Endodermal cell (in vitro differentiated cells): Measurements from ENCODE around the gene EMX1. TPM values are rescaled to one million over a fixed set of nuclear protein-coding genes. Genes with fewer than 3 reads are reported as not detected.

Experiments used
- DNase-seq: peaks from one replicate; pipeline ENCODE4 v3.0.0-alpha.2; 2017
- H3K27ac ChIP-seq: 2 replicates; pipeline ENCODE4 v1.5.1; 2013; ENCODE audit warnings: mild to moderate bottlenecking, low read depth, low read length, moderate library complexity
- H3K27me3 ChIP-seq: 2 replicates; pipeline ENCODE4 v1.6.1; 2013; ENCODE audit warnings: mild to moderate bottlenecking, low read length, moderate library complexity; ENCODE audit not compliant: insufficient read depth, control insufficient read depth, poor library complexity, severe bottlenecking
- H3K36me3 ChIP-seq: 2 replicates; pipeline ENCODE4 v1.7.0; 2013; ENCODE audit warnings: mild to moderate bottlenecking, low read length, moderate library complexity; ENCODE audit not compliant: control insufficient read depth, insufficient read depth
- H3K4me1 ChIP-seq: one replicate; pipeline ENCODE4 v1.7.0; 2013; ENCODE audit warnings: low read length; ENCODE audit not compliant: control insufficient read depth, insufficient read depth
- H3K4me3 ChIP-seq: 2 replicates; pipeline ENCODE4 v1.5.1; 2013; ENCODE audit warnings: mild to moderate bottlenecking, low read length, moderate library complexity
- H3K9ac ChIP-seq: 2 replicates; pipeline ENCODE4 v1.6.1; 2013; ENCODE audit warnings: mild to moderate bottlenecking, low read length, moderate library complexity; ENCODE audit not compliant: poor library complexity, severe bottlenecking; ENCODE audit errors: extremely low read depth
- H3K9me3 ChIP-seq: 2 replicates; pipeline ENCODE4 v1.6.1; 2013; ENCODE audit warnings: mild to moderate bottlenecking, low read length, moderate library complexity; ENCODE audit not compliant: control insufficient read depth
- H3K27ac Mint-ChIP-seq: 2 replicates; pipeline ENCODE4 v1.8.0; 2020; ENCODE audit warnings: mixed read lengths
- H3K27me3 Mint-ChIP-seq: 2 replicates; pipeline ENCODE4 v1.8.0; 2021; ENCODE audit warnings: mild to moderate bottlenecking, mixed read lengths; ENCODE audit not compliant: insufficient read depth
- H3K36me3 Mint-ChIP-seq: 2 replicates; pipeline ENCODE4 v1.8.0; 2020; ENCODE audit warnings: low read depth, mixed read lengths
- H3K4me1 Mint-ChIP-seq: 2 replicates; pipeline ENCODE4 v1.8.0; 2020; ENCODE audit warnings: mixed read lengths
- H3K4me3 Mint-ChIP-seq: 2 replicates; pipeline ENCODE4 v1.8.0; 2020; ENCODE audit warnings: mild to moderate bottlenecking, moderate library complexity, mixed read lengths
- H3K9me3 Mint-ChIP-seq: 2 replicates; pipeline ENCODE4 v1.8.0; 2020; ENCODE audit warnings: mild to moderate bottlenecking, mixed read lengths
- WGBS, 2 experiments: methylation state at CpG; one replicate each; pipeline versions ENCODE4 v1.1.5 to v1.1.7; 2013; ENCODE audit warnings: missing lambda C conversion rate in 2 of 2, mixed read lengths in 1 of 2; ENCODE audit not compliant: insufficient coverage in 1 of 2, insufficient read length in 1 of 2; 5-methylcytosine and 5-hydroxymethylcytosine counted together
- total RNA-seq, 2 donors: library from RNA; stranded (reverse); fragmentation: NEBNext Ultra II Directional in 1 of 2; extraction: Animal tissue kit (Norgen Biotek cat#: 25700) in 1 of 2; gene quantifications; 2 replicates in 1 of 2; 3 replicates in 1 of 2; pipeline ENCODE4 v1.2.1, GENCODE V29; 2021
- TF ChIP-seq, protein P1 (sequence below): fragments of 200-600 bp; sonication (generic); conservative IDR thresholded peaks from 2 replicates; pipeline ENCODE4 v1.5.0; 2021; ENCODE audit warnings: antibody characterized with exemption, mild to moderate bottlenecking

EMX1 gene
- total RNA-seq, 2 donors from 2014 or later: 0.35 to 1.1 TPM

DNA sequence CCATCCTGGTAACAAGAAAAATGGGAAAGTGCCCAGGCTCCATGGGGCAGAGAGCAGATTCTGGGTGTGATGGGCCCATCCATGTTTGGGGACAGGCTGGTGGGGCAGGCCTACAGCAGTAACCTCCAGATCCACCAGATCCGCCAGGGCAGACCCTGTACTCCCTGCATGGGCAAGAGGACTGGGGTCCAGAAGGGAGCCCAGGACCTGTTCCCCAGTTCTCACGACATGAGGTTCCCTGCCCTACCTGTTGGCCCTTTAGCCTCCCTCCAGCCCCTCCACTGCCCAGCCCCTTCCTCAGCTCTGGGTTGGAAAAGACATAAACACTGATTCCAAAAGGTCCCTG lies 38.7 kb downstream of the EMX1 start:
- Histone ChIP-seq H3K9me3 (no peaks in the 10 kb centered on the region), H3K4me3 (no peak overlapping the region), H3K27ac (no peak overlapping the region), H3K4me1 (no peaks in the 10 kb centered on the region), H3K27me3 (no peaks in the 10 kb centered on the region), H3K36me3 (no peaks in the 10 kb centered on the region), H3K9ac (no peak overlapping the region)
- Mint-ChIP-seq H3K4me1 (peaks cover 21% of the 10 kb centered on the region), H3K27ac (no peak overlapping the region), H3K36me3 (peaks cover 20% of the 10 kb centered on the region), H3K4me3 (no peak overlapping the region), H3K27me3 (no peaks in the 10 kb centered on the region), H3K9me3 (no peaks in the 10 kb centered on the region)
- DNase-seq: no peak
- 84 to 100% methylated on average over 2 of the region's 2 CpGs for WGBS, 2 experiments
- TF ChIP-seq, protein P1, sequence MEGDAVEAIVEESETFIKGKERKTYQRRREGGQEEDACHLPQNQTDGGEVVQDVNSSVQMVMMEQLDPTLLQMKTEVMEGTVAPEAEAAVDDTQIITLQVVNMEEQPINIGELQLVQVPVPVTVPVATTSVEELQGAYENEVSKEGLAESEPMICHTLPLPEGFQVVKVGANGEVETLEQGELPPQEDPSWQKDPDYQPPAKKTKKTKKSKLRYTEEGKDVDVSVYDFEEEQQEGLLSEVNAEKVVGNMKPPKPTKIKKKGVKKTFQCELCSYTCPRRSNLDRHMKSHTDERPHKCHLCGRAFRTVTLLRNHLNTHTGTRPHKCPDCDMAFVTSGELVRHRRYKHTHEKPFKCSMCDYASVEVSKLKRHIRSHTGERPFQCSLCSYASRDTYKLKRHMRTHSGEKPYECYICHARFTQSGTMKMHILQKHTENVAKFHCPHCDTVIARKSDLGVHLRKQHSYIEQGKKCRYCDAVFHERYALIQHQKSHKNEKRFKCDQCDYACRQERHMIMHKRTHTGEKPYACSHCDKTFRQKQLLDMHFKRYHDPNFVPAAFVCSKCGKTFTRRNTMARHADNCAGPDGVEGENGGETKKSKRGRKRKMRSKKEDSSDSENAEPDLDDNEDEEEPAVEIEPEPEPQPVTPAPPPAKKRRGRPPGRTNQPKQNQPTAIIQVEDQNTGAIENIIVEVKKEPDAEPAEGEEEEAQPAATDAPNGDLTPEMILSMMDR: no peak

DNA sequence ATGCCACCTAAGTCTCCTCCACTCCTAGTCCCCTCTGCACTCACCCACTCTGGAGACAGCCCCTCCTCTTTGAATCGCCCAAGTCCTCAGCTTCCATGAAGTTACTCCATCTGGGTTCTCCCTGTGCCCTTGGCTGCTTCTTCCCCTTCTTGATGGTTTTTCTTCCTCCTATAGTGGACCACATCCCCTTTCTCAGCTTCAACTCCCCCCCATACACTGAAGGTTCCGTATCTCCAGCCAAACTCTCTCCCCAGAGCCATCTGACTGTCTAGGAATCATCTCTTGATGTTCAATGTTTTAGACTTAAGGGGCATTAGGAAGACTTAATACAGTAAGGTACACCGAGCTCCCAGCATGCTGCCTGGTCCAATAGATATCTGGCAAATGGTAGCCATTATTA lies 39.6 kb downstream of the EMX1 start:
- H3K27me3 ChIP-seq: no peaks in the 10 kb centered on the region
- no peaks in the 10 kb centered on the region for H3K9me3 Mint-ChIP-seq
- WGBS, 2 experiments: 75 to 92% methylated on average over 3 of the region's 3 CpGs
- H3K36me3 ChIP-seq: no peaks in the 10 kb centered on the region
- no peak for DNase-seq
- no peak overlapping the region for H3K4me3 ChIP-seq
- H3K9me3 ChIP-seq: no peaks in the 10 kb centered on the region
- TF ChIP-seq, protein P1: no peak
- peaks cover 14% of the 10 kb centered on the region for H3K4me1 Mint-ChIP-seq
- no peak overlapping the region for H3K27ac Mint-ChIP-seq
- no peak overlapping the region for H3K9ac ChIP-seq
- H3K36me3 Mint-ChIP-seq: peaks cover 20% of the 10 kb centered on the region
- H3K4me1 ChIP-seq: peaks cover 4% of the 10 kb centered on the region
- H3K4me3 Mint-ChIP-seq: no peak overlapping the region
- H3K27me3 Mint-ChIP-seq: no peaks in the 10 kb centered on the region
- no peak overlapping the region for H3K27ac ChIP-seq

DNA sequence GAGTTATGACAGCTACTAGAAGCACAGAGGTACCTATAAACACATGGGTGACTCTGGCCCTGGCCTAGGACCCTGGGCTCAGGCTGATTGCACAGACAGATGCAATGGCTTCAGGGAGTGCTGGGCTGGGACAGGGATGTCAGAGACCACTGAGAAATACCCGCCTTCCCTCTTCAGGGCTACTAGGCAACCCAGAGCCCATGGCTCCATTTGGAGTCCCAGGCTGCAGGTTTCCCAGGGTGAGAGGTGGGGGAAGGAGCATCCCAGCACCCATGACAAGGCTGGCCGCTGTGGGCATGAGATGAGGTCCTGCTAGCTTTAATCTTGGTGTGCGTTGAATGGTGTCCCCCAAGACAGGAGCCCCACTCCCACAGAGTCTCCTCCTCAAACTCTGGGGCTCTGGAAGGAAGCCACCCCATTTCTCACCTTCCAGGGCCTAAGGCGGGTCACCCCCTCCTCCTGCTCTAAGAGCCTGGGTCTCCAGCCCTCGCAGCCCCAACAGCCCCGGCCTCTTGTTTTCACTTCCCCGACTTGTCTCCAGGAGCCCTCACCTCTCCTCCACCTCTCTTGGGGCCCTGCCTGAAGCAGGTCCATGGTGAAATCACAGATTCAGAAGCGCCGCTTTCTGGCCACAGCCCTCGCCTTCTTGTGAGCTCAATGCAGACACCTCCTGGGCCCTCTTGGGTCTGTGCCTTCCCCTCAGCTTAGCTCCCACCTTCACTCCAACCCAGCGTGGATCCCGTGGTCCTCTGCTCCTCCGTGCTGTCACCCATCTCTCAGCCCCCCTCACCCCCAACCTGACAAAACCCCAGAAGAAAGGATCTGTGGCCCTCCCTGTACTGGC lies 41.4 kb downstream of the EMX1 start:
- Histone ChIP-seq H3K9ac (no peak overlapping the region), H3K36me3 (no peaks in the 10 kb centered on the region), H3K27ac (no peak overlapping the region), H3K9me3 (no peaks in the 10 kb centered on the region), H3K4me3 (no peak overlapping the region), H3K4me1 (peaks cover 10% of the 10 kb centered on the region), H3K27me3 (no peaks in the 10 kb centered on the region)
- no peak for DNase-seq
- Mint-ChIP-seq H3K4me1 (peaks cover 24% of the 10 kb centered on the region), H3K9me3 (no peaks in the 10 kb centered on the region), H3K4me3 (no peak overlapping the region), H3K36me3 (peaks cover 20% of the 10 kb centered on the region), H3K27me3 (no peaks in the 10 kb centered on the region), H3K27ac (no peak overlapping the region)
- TF ChIP-seq, protein P1: no peak
- WGBS, 2 experiments: 92 to 95% methylated on average over 10 to 13 of the region's 13 CpGs
